SK-N-MC (cell line): ENCODE results near the gene NPR2.

ENCODE experiments used
- DNase-seq: peaks from one replicate; pipeline ENCODE4 v3.0.0-alpha.2; 2011; ENCODE audit warnings: low read depth, low spot score
- H3K27ac ChIP-seq: fragments of 200-600 bp; sonication (generic); 2 replicates; pipeline ENCODE4 v1.5.1; 2016; ENCODE audit warnings: mixed run types
- H3K36me3 ChIP-seq: fragments of 200-600 bp; sonication (generic); 2 replicates; pipeline ENCODE4 v1.6.1; 2017; ENCODE audit warnings: antibody characterized with exemption, low read length, mixed read lengths; ENCODE audit not compliant: insufficient read depth
- H3K4me3 ChIP-seq: fragments of 200-600 bp; sonication (generic); 2 replicates; pipeline ENCODE4 v1.5.1; 2016
- H3K9ac ChIP-seq: fragments of 200-600 bp; sonication (generic); 2 replicates; pipeline ENCODE4 v1.8.0; 2017; ENCODE audit warnings: mixed run types, mixed read lengths; ENCODE audit not compliant: insufficient read length
- H3K9me3 ChIP-seq: fragments of 200-600 bp; sonication (generic); 2 replicates; pipeline ENCODE4 v1.6.1; 2017; ENCODE audit warnings: low read depth, mild to moderate bottlenecking, antibody characterized with exemption, low read length, moderate library complexity, mixed read lengths
- EZH2 ChIP-seq: fragments of 200-600 bp; sonication (generic); IDR thresholded peaks from one replicate; pipeline ENCODE4 v1.6.1; 2017; ENCODE audit warnings: antibody characterized with exemption
- FOXP2 ChIP-seq: optimal IDR thresholded peaks from 2 replicates; pipeline ENCODE3; 2011; ENCODE audit warnings: mild to moderate bottlenecking, moderate library complexity; ENCODE audit not compliant: insufficient read depth; ENCODE audit errors: extremely low read length, control extremely low read depth
- POLR2AphosphoS5 ChIP-seq: IDR thresholded peaks from 2 replicates; pipeline ENCODE4 v1.6.1; 2012; ENCODE audit warnings: mild to moderate bottlenecking, low read depth, low read length, borderline replicate concordance

Gene NPR2

DNA sequence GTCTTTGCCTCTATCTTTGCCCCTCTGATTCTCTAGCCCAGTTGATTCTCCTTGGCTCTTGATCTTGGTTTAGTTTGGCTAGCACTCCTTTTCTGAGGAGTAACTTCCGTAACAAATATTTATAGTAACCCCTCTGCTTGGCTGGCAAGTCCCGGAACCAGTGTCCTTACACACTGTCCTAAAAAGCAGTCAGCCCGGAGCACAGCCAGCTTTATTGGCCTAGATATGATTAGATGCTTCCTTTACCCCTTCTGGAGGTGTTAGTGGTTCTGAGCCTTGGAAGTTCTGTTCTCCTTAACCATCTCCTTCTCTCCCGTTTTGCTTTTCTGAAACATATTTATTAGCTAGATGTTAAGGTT, 20.3 kb upstream of the NPR2 start:
- Histone ChIP-seq H3K9me3 (no peaks in the 10 kb centered on the region), H3K27ac (no peak overlapping the region)

GRCh38 chr9:35771534-35771933, 19.9 kb upstream of the NPR2 start:
- no peak for TF ChIP-seq FOXP2
- TF ChIP-seq POLR2AphosphoS5 = no peak
- no peak for TF ChIP-seq EZH2
- Histone ChIP-seq H3K27ac (no peak overlapping the region), H3K4me3 (no peak overlapping the region), H3K9me3 (no peaks in the 10 kb centered on the region), H3K9ac (no peak overlapping the region), H3K36me3 (no peaks in the 10 kb centered on the region)
- no peak for DNase-seq

More for the DNA sequence above, 20.3 kb upstream of the NPR2 start:
- DNase-seq = no peak
- Histone ChIP-seq H3K4me3 (no peak overlapping the region), H3K36me3 (no peaks in the 10 kb centered on the region), H3K9ac (no peak overlapping the region)
- TF ChIP-seq POLR2AphosphoS5 (no peak), EZH2 (no peak), FOXP2 (no peak)

GRCh38 chr9:35771943-35772342, 19.4 kb upstream of the NPR2 start:
- TF ChIP-seq POLR2AphosphoS5 = no peak
- no peak for TF ChIP-seq FOXP2
- no peak for TF ChIP-seq EZH2
- H3K9me3 ChIP-seq = no peaks in the 10 kb centered on the region
- H3K27ac ChIP-seq = no peak overlapping the region
- DNase-seq = no peak
- H3K4me3 ChIP-seq = no peak overlapping the region
- no peaks in the 10 kb centered on the region for H3K36me3 ChIP-seq
- no peak overlapping the region for H3K9ac ChIP-seq

- Histone ChIP-seq H3K4me3 (no peak overlapping the region), H3K27ac (peak overlapping the region; percentile 5; the same call in 1 of the 2 replicates), H3K9ac (peak overlapping the region; percentile 2), H3K36me3 (no peaks in the 10 kb centered on the region), H3K9me3 (no peaks in the 10 kb centered on the region)
- no peak for TF ChIP-seq POLR2AphosphoS5
- no peak for TF ChIP-seq EZH2
- no peak for TF ChIP-seq FOXP2
- DNase-seq = no peak
Observed at GRCh38 chr9:35774907-35775635, 16.3 kb upstream of the NPR2 start.

GRCh38 chr9:35776018-35776417, 15.4 kb upstream of the NPR2 start:
- no peak for TF ChIP-seq POLR2AphosphoS5
- no peak for TF ChIP-seq FOXP2
- no peak for TF ChIP-seq EZH2
- Histone ChIP-seq H3K9ac (no peak overlapping the region), H3K4me3 (no peak overlapping the region), H3K36me3 (no peaks in the 10 kb centered on the region), H3K9me3 (no peaks in the 10 kb centered on the region), H3K27ac (no peak overlapping the region)
- DNase-seq = no peak

- DNase-seq = no peak
- H3K27ac ChIP-seq = no peak overlapping the region
- H3K4me3 ChIP-seq = no peak overlapping the region
- H3K9ac ChIP-seq = no peak overlapping the region
- H3K36me3 ChIP-seq = 0 out of 2 replicates have a peak, but pooled peaks cover 2% of the 10 kb centered on the region
- TF ChIP-seq EZH2 (no peak), POLR2AphosphoS5 (no peak), FOXP2 (no peak)
- no peaks in the 10 kb centered on the region for H3K9me3 ChIP-seq
Observed at GRCh38 chr9:35778496-35778895, 12.9 kb upstream of the NPR2 start.

GRCh38 chr9:35781066-35781465, 10.3 kb upstream of the NPR2 start:
- Histone ChIP-seq H3K9me3 (no peaks in the 10 kb centered on the region), H3K9ac (no peak overlapping the region), H3K36me3 (0 out of 2 replicates have a peak, but pooled peaks cover 3% of the 10 kb centered on the region), H3K4me3 (no peak overlapping the region), H3K27ac (no peak overlapping the region)
- no peak for TF ChIP-seq EZH2
- DNase-seq = no peak

DNA sequence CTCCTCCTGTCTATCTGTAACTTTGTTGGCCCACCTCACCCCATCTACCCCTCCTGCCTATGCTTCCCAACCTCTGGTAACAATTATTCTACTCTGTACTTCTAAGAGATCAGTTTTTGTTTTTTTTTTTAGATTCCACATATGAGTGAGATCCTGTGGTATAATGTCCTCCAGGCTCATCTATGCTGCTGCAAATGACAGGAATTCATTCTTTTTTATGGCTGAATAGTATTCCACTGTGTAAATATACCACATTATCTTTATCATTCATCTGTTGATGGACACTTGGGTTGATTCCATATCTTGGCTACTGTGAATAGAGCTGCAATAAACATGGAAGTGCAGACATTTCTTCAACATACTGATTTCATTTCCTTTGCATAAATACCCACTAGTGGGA, 8.0 kb upstream of the NPR2 start:
- Histone ChIP-seq H3K9ac (no peak overlapping the region), H3K4me3 (no peak overlapping the region), H3K27ac (no peak overlapping the region), H3K36me3 (0 out of 2 replicates have a peak, but pooled peaks cover 3% of the 10 kb centered on the region), H3K9me3 (no peaks in the 10 kb centered on the region)
- no peak for TF ChIP-seq EZH2
- DNase-seq = no peak

- peak overlapping the region; percentile 38 for H3K9ac ChIP-seq
- peak overlapping the region; percentile 20; the same call in 1 of the 2 replicates for H3K4me3 ChIP-seq
- TF ChIP-seq EZH2 (no peak), POLR2AphosphoS5 (no peak), FOXP2 (no peak)
- no peak for DNase-seq
- no peaks in the 10 kb centered on the region for H3K36me3 ChIP-seq
- H3K27ac ChIP-seq = peak overlapping the region; percentile 51; the same call in 1 of the 2 replicates
- no peaks in the 10 kb centered on the region for H3K9me3 ChIP-seq
Observed at GRCh38 chr9:35789541-35789940, 1.9 kb upstream of the NPR2 start.

DNA sequence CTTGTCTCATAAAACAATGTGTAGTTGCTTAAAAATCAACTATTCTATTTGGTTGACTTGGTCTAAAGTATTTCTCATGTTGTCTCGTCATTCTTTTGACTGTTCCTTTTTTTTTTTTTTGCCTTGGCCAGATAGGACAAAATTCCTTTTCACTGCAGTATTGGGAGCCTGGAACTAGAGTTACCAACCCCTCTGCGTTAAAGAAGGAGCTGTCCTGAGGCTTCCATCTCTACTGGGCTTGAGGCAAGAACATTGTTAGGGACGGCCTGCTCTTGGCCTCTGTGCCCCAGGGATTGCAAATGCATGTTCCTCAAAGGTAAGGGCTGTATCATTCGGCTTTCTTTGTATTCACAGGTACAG, 1.4 kb upstream of the NPR2 start:
- no peak for DNase-seq
- no peaks in the 10 kb centered on the region for H3K36me3 ChIP-seq
- H3K4me3 ChIP-seq = peak overlapping the region; percentile 20; the same call in 1 of the 2 replicates
- no peaks in the 10 kb centered on the region for H3K9me3 ChIP-seq
- TF ChIP-seq EZH2 = no peak
- peak overlapping the region; percentile 51; the same call in 1 of the 2 replicates for H3K27ac ChIP-seq
- H3K9ac ChIP-seq = no peak overlapping the region
